Measurements from ENCODE around the gene NRM.

Gene NRM

GRCh38 chr6:30676660-30677285 lies 14.0 kb downstream of the NRM start:
- no peak for TF ChIP-seq KLF8 (tag by site-specific recombination; IDR thresholded peaks at IDR 0.05)
- TF ChIP-seq ZFP3 (tag by site-specific recombination; IDR thresholded peaks at IDR 0.05; ENCODE audit: low read depth) = no peak
- Histone ChIP-seq H3K4me3 (ENCODE audit: low read depth, low read length) (no peak overlapping the region), H3K36me3 (ENCODE audit: control insufficient read depth in 2 of 2, insufficient read depth in 1 of 2, low read length in 2 of 2) (peaks cover 19 to 34% of the 10 kb centered on the region in 2 experiments; a peak in 2 of 3 replicates), H3K27ac (ENCODE audit: extremely low read depth, low read depth, low read length) (no peak overlapping the region), H3K9me3 (ENCODE audit: control insufficient read depth, insufficient read depth, low read depth, low read length) (no peaks in the 10 kb centered on the region), H3K4me1 (ENCODE audit: control insufficient read depth, insufficient read depth, low read length) (0 out of 2 replicates have a peak, but pooled peaks cover 3% of the 10 kb centered on the region)
- ChIA-PET CTCF (interaction anchor here (2.9 to 19.6 kb wide), 2 partner anchors 13 to 49 kb away, joined by 45 to 692 read pairs; partner anchors contain the start of genes MDC1, NRM and TUBB), POLR2A (interaction anchor here (3.2 kb wide), 1 partner anchor 52 kb away, joined by 61 read pairs; no protein-coding TSS in a partner anchor)

GRCh38 chr6:30672445-30673253 lies 18.1 kb downstream of the NRM start, which contains the start of gene DHX16:
TSS of gene DHX16 (minus strand) at chr6:30673006. CDS start at chr6:30672841, 165 bp downstream.
- peak within 1 kb of the TSS; percentile 54; the same call in 1 of the 2 replicates for H3K27ac ChIP-seq (ENCODE audit: extremely low read depth, low read depth, low read length)
- POLR2A ChIA-PET = interaction anchor here (0.5 to 2.7 kb wide), 28 partner anchors 8 to 190 kb away, joined by 3 to 39 read pairs (median 4); partner anchors contain the start of genes MDC1, MRPS18B and PPP1R10
- H3K4me1 ChIP-seq (ENCODE audit: control insufficient read depth, insufficient read depth, low read length) = 0 out of 2 replicates have a peak, but pooled peaks cover 3% of the 10 kb centered on the region
- H3K9me3 ChIP-seq (ENCODE audit: control insufficient read depth, insufficient read depth, low read depth, low read length) = no peaks in the 10 kb centered on the region
- peaks cover 35 to 43% of the 10 kb centered on the region in 2 experiments for H3K36me3 ChIP-seq (ENCODE audit: control insufficient read depth in 2 of 2, insufficient read depth in 1 of 2, low read length in 2 of 2)
- peak within 1 kb of the TSS; percentile 60 for H3K4me3 ChIP-seq (ENCODE audit: low read depth, low read length)
- CTCF ChIA-PET = interaction anchor here (0.5 to 19.6 kb wide), 37 partner anchors 9 to 415 kb away, joined by 3 to 692 read pairs (median 4); partner anchors contain the start of genes GNL1, MDC1, NRM and TUBB
- TF ChIP-seq ZIC2 (tag by site-specific recombination; IDR thresholded peaks at IDR 0.05) (no peak), ZBTB20 (tag by site-specific recombination; IDR thresholded peaks at IDR 0.05) (peak; percentile 78), ZNF664 (tag by site-specific recombination; IDR thresholded peaks at IDR 0.05) (peak; percentile 100), ZNF555 (tag by site-specific recombination; conservative IDR thresholded peaks at IDR 0.05) (no peak), SCRT1 (tag by site-specific recombination; IDR thresholded peaks at IDR 0.05; ENCODE audit: borderline replicate concordance) (peak; percentile 98), ZNF24 (tag by site-specific recombination; IDR thresholded peaks at IDR 0.05) (peak; percentile 94), ZNF580 (tag by site-specific recombination; IDR thresholded peaks at IDR 0.05) (peak; percentile 95), ZSCAN16 (tag by site-specific recombination; IDR thresholded peaks at IDR 0.05) (no peak), ZBTB8A (tag by site-specific recombination; IDR thresholded peaks at IDR 0.05) (peak; percentile 67), ZFHX2 (tag by site-specific recombination; conservative IDR thresholded peaks at IDR 0.05) (no peak), ZNF2 (tag by site-specific recombination; IDR thresholded peaks at IDR 0.05) (peak; percentile 98), ZNF548 (tag by site-specific recombination; IDR thresholded peaks at IDR 0.05) (no peak), PRDM6 (tag by site-specific recombination; IDR thresholded peaks at IDR 0.05) (peak; percentile 21; the same call in 1 of the 2 replicates), YY1 (tag by site-specific recombination; IDR thresholded peaks at IDR 0.05) (peak; percentile 59; the same call in 1 of the 2 replicates), RBAK (tag by site-specific recombination; IDR thresholded peaks at IDR 0.05) (no peak), ZEB2 (tag by site-specific recombination; IDR thresholded peaks at IDR 0.05) (peak; percentile 93), ZNF654 (tag by site-specific recombination; IDR thresholded peaks at IDR 0.05; ENCODE audit: low read depth) (peak; percentile 74), ZNF292 (tag by site-specific recombination; IDR thresholded peaks at IDR 0.05; ENCODE audit: borderline replicate concordance, low read depth) (no peak), ZNF610 (tag by site-specific recombination; IDR thresholded peaks at IDR 0.05; ENCODE audit: borderline replicate concordance) (peak; percentile 55; the same call in 1 of the 2 replicates), ZBTB26 (tag by site-specific recombination; optimal IDR thresholded peaks at IDR 0.05) (peak; percentile 31), ZBTB48 (tag by site-specific recombination; IDR thresholded peaks at IDR 0.05) (peak; percentile 58; the same call in 1 of the 2 replicates), KLF8 (tag by site-specific recombination; IDR thresholded peaks at IDR 0.05) (peak; percentile 42; the same call in 1 of the 2 replicates), TSHZ1 (tag by site-specific recombination; IDR thresholded peaks at IDR 0.05; ENCODE audit: borderline replicate concordance) (no peak), ZNF76 (tag by site-specific recombination; IDR thresholded peaks at IDR 0.05; ENCODE audit: borderline replicate concordance, low read depth) (peak; percentile 38; the same call in 1 of the 2 replicates)
